Activated naive CD4-positive, alpha-beta T cell treated with anti-CD3 and anti-CD28 coated beads for 36 hours (primary cell): ENCODE measurements around the gene FAM181A. TPM values are rescaled to one million over a fixed set of nuclear protein-coding genes. Genes with fewer than 3 reads are reported as not detected.

Experiments
- CTCF ChIA-PET: fragments of 350-600 bp; sonication (Branson Sonifier 250); formaldehyde crosslinking; loops from one replicate; lab custom pipeline; 2021; ENCODE audit warnings: antibody characterized with exemption; lab: Charles Lee
- DNase-seq: peaks from one replicate; pipeline ENCODE4 v3.0.0-alpha.2; 2020
- H3K27ac Mint-ChIP-seq: one replicate; pipeline ENCODE4 v1.8.0; 2021; ENCODE audit warnings: mild to moderate bottlenecking, mixed read lengths
- H3K27me3 Mint-ChIP-seq: one replicate; pipeline ENCODE4 v1.8.0; 2021; ENCODE audit warnings: low read depth, mixed read lengths
- H3K36me3 Mint-ChIP-seq: one replicate; pipeline ENCODE4 v1.8.0; 2021; ENCODE audit warnings: low read depth, mixed read lengths
- H3K4me1 Mint-ChIP-seq: one replicate; pipeline ENCODE4 v1.8.0; 2021; ENCODE audit warnings: low read depth, mixed read lengths
- H3K4me3 Mint-ChIP-seq: one replicate; pipeline ENCODE4 v1.8.0; 2021; ENCODE audit warnings: mild to moderate bottlenecking, moderate library complexity, mixed read lengths
- H3K9me3 Mint-ChIP-seq: one replicate; pipeline ENCODE4 v1.8.0; 2021; ENCODE audit warnings: mixed read lengths
- intact Hi-C: fragments of 100-400 bp; cut with micrococcal nuclease; formaldehyde crosslinking; loops from one replicate; pipeline ENCODE4 v1.15.1; 2023
- total RNA-seq, 2 experiments: library from RNA; stranded (reverse); gene quantifications; one replicate each; pipeline ENCODE4 v1.2.3, GENCODE V29; 2021

Gene FAM181A
- total RNA-seq, 2 experiments from 2014 or later = not detected

DNA sequence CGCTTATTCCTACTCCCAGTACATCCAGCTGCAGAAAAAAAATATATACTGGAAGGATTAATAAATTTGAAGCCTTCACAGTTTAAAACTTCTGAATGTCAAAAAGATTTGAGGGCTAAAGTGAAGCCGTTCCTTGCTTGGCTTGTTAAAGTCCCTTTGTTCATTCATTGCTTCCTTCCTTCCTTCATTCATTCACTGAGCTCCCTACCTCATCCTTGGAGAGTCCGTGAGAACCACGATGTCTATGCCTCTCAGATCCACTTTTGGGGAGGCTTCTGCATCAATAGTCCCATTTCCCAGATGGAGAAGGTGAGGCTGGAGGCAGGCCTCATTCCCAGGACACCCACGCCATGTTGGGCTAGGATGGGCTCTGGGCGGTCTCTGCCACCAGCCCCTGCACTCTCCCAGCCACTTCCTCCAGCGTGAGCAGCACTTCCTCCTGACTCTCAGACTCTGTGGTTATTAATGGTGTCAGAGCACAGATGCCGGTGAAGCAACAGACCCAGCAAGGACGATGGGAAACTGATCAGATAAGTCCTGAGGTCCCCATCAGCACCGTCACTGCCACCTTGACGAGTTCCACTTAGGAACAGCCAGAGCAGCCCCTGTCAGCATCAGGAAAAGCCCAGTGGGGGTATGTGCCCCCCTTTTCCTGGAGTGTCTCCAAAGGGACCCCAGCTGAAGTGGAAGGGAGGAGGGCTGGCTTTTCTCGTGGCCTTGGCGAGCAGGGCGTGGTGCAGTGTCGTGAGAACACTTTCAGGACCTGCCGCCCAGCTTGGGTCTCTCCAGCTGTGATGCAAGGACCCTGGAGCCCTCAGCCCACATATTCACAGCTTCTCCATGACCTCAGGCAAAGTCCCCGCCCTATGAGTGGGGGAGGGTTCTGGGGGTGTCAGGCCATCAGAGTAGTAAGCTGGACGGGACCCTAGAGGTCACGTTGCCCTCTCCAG lies 28.0 kb downstream of the FAM181A start:
- CTCF ChIA-PET = interaction anchor here (0.8 to 7.4 kb wide), 5 partner anchors 9 to 46 kb away, joined by 3 to 75 read pairs (median 5); no protein-coding TSS in a partner anchor
- intact Hi-C loops = loop anchor here (2.0 to 5.0 kb wide), 4 partner anchors 16 to 1567 kb away; partner anchors contain the start of genes DDX24 and IFI27L1
- H3K9me3 Mint-ChIP-seq = no peaks in the 10 kb centered on the region
- no peaks in the 10 kb centered on the region for H3K36me3 Mint-ChIP-seq
- H3K27ac Mint-ChIP-seq = peak overlapping the region; percentile 62
- peaks cover 87% of the 10 kb centered on the region for H3K4me1 Mint-ChIP-seq
- DNase-seq = peak; percentile 65
- H3K27me3 Mint-ChIP-seq = no peaks in the 10 kb centered on the region
- H3K4me3 Mint-ChIP-seq = peak overlapping the region; percentile 70

DNA sequence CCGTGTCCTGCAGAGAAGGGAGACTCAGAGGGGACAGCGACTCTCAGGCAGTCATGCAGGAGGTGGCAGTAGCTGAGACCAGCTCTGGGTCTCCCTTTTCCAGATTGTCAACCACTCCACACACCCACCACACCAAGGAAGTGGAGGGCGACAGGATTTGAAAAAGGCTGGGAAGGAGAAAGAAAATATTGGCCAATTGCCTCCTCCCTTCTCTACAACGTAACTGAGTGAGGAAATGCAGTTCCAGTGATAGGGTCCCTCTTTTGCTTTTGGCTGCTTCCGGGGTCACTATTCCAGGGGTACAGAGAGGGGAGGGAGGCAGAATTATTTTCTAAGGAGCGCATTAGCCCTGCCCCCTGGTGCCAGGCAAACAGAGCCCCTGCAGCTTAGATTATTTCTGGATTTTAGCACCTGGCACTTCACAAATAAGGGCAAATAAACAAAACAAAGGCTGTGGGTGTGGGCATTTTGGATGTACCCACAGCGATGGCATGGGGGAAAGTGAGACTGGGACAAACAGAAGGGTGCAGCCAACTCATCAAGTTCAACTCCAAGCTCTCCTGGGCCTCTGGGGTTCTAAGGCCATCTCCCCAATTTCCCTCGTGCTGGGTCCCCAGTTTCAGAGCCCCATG lies 28.8 kb downstream of the FAM181A start:
- H3K36me3 Mint-ChIP-seq = no peaks in the 10 kb centered on the region
- H3K4me1 Mint-ChIP-seq = peaks cover 93% of the 10 kb centered on the region
- H3K9me3 Mint-ChIP-seq = no peaks in the 10 kb centered on the region
- no peaks in the 10 kb centered on the region for H3K27me3 Mint-ChIP-seq
- intact Hi-C loops = loop anchor here (2.0 to 5.0 kb wide), 4 partner anchors 15 to 1566 kb away; partner anchors contain the start of genes DDX24 and IFI27L1
- no peak for DNase-seq
- H3K27ac Mint-ChIP-seq = peak overlapping the region; percentile 62
- CTCF ChIA-PET = interaction anchor here (0.9 to 7.4 kb wide), 4 partner anchors 12 to 45 kb away, joined by 3 to 75 read pairs (median 12); no protein-coding TSS in a partner anchor
- peak overlapping the region; percentile 70 for H3K4me3 Mint-ChIP-seq

DNA sequence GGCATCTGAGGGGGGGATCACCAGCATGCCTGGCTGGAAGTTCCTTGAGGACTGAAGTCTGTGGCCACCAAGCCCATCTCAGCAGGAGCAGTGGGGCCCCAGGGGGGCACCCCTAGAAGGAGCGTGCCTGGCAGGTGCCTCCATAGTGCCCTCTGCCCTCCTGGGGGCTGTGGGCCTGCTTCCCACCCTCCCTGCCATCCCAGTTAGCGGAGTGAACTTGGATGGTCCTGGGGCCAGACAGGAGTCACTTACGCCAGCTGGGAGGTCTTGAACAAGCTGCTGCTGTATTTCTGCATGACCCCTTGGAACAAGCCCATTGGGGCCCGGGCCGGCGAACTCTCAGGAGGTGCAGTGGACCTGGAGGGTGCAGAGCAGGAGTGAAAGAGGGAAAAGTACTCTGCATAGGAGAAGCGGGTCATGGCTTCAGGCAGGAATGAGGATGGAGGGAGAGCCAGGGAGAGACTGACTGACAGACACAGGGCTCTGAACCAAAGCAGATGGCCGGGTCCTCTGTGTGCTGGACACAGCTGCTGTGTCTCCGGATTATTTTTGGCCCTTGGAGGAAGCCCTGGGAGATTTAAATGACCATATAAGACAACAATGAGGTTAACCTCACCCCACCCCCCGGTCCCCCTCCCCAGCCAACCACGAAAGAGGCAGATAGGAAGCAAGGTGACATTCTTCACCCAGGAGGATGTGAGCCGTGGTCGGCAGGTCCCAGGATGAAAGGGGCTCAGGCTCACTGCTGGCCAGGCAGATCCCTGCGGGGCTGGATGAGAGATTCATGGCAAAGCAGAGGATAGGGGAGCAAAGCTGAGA lies 29.6 kb downstream of the FAM181A start:
- Mint-ChIP-seq H3K9me3 (no peaks in the 10 kb centered on the region), H3K4me1 (peaks cover 93% of the 10 kb centered on the region), H3K36me3 (no peaks in the 10 kb centered on the region), H3K27me3 (no peaks in the 10 kb centered on the region), H3K4me3 (peak overlapping the region; percentile 36), H3K27ac (peak overlapping the region; percentile 78)
- DNase-seq = no peak
- CTCF ChIA-PET = interaction anchor here (3.3 to 7.4 kb wide), 2 partner anchors 13 to 17 kb away, joined by 19 to 75 read pairs; no protein-coding TSS in a partner anchor
- intact Hi-C loops = loop anchor here (5.0 kb wide), 3 partner anchors 126 to 1566 kb away; partner anchors contain the start of genes DDX24 and IFI27L1

DNA sequence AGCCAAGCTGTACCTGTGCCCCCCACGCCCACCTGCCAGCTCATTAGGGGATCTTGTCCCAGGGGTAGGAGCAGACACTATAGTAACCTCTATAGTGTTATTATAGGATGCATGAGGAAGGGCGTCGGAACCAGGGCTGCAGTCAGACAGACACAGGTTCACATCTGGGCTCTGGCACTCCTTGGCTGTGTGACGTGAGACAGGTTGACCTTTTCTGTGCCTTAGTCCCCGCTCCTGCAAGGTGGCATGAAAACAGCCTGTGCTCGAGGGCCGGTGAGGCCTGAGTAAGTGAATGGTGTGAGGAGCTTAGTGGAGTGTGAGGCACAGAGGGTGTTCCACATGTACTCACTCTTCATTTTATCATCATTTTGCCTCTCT lies 30.2 kb downstream of the FAM181A start:
- intact Hi-C loops = loop anchor here (5.0 kb wide), 3 partner anchors 125 to 1565 kb away; partner anchors contain the start of genes DDX24 and IFI27L1
- CTCF ChIA-PET = interaction anchor here (3.3 to 7.4 kb wide), 2 partner anchors 13 to 18 kb away, joined by 19 to 75 read pairs; no protein-coding TSS in a partner anchor
- DNase-seq = no peak
- Mint-ChIP-seq H3K9me3 (no peaks in the 10 kb centered on the region), H3K36me3 (no peaks in the 10 kb centered on the region), H3K4me1 (peaks cover 92% of the 10 kb centered on the region), H3K27me3 (no peaks in the 10 kb centered on the region), H3K27ac (peak overlapping the region; percentile 61), H3K4me3 (no peak overlapping the region)

DNA sequence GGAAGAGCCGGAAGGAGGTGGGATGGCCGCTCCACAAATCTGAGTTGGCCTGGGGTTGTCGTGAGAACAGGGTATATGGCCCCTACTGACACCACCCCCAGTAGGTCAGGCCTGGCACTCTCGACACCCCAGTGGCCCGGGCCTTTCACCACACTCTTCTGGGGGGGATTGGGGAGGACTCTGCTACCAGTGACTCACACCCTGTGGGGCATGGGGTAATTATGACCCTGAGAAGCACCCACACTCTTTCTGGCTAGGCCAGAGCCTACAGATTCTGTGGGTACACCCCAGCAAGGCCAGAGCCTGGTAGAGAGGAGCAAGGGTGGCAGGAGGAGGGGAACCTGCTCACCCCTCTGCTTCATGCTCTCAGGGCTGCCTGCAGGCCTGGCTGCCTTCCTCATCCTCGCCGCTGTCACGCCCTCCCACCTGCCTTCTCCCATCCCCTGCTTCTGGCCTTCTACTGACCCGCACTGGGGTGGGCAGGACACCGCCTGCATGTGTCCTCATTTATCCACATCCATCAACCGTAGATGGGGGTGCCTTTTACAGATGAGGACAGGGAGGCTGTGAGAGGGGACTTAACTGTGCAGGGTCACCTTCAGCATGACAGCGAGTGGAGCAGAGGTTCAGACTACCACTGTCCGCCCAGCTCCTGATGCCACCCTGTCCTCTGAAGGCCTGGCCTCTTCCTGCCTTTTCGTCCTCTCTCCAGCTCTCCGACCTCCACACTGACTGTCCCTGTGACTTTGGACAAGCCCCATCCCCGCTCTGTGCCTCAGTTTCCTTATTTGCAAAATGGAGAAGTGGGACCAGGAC lies 30.8 kb downstream of the FAM181A start:
- no peak overlapping the region for H3K4me3 Mint-ChIP-seq
- CTCF ChIA-PET = interaction anchor here (0.8 to 7.4 kb wide), 7 partner anchors 12 to 43 kb away, joined by 3 to 75 read pairs (median 11); no protein-coding TSS in a partner anchor
- no peaks in the 10 kb centered on the region for H3K27me3 Mint-ChIP-seq
- peak overlapping the region; percentile 99 for H3K27ac Mint-ChIP-seq
- H3K9me3 Mint-ChIP-seq = no peaks in the 10 kb centered on the region
- intact Hi-C loops = loop anchor here (5.0 kb wide), 3 partner anchors 124 to 1564 kb away; partner anchors contain the start of genes DDX24 and IFI27L1
- H3K36me3 Mint-ChIP-seq = no peaks in the 10 kb centered on the region
- H3K4me1 Mint-ChIP-seq = peaks cover 96% of the 10 kb centered on the region
- no peak for DNase-seq

DNA sequence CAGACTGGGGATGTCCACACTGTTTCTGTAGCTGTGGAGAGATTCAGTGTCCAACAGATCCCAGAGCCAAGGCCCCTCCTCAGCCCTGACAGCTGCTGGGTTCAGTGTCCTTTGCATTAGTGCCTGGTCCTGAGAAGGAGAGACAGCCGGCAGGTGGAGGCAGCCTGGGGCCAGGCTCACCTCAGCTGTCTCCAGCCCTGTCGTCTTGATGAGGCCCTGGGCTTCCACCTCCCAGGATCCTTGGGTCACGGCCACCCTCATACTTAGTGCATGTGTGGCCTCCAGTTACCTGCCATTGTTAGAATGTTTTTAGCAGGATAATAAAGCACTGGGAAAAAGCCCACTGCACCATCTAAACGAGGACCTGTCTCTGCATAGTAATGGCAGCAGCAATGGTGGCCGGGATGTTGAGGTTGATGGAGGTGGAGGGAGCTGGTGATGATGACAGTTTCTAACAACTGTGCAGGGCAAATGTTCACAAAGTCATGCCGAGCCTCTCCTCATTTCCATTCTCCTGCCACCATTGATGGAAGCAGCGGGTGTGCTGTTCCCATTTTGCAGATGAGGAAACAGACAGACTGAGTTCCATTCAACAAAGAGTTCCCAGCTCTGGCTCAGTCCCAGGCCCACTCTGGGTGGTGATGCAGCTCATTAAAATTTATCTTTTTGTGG lies 31.6 kb downstream of the FAM181A start:
- peaks cover 96% of the 10 kb centered on the region for H3K4me1 Mint-ChIP-seq
- CTCF ChIA-PET = interaction anchor here (0.8 to 7.4 kb wide), 8 partner anchors 11 to 43 kb away, joined by 3 to 75 read pairs (median 4); partner anchors contain the start of gene ASB2

DNA sequence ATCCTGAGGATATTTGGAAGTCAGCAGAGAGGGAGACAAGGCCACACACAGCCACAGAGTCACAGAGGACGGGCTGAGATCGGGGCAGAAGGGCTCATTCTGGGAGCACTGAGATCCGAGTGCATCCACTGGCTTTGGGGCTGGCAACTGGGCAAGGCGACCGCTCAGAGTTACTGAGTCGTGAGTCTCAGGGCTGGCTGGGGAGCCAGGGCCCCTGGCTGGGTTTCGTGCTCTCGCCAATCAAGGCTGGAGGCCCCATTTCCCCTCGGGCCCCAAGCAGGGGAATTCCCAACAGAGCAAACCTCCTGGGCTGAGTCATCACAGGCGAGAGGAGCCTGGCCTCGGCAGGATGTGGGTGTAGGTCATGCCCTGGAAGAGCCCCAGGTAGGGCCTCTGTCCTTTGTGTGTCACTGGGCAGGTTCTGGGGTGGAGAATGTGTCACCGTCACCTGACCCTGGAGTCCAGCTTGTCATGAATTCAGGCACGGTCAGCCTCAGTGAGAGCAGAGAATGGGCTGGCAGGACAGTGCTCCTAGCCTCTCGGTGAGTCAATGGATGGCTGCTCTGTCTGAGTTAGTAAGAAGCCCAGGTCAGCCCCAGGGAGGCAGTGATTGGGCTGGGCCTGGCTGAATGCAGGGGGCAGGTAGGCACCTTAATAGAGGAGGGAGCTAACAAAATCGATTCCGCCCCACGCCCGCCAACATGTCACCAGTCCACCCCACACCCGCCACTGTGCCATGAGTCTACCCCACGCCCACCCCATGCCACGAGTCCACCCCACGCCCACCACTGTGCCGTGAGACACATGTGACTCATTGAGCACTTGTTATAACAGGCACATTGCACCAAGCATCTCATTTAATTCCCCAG lies 32.3 kb downstream of the FAM181A start:
- Mint-ChIP-seq H3K36me3 (no peaks in the 10 kb centered on the region), H3K4me3 (peak overlapping the region; percentile 68), H3K27ac (peak overlapping the region; percentile 99), H3K9me3 (no peaks in the 10 kb centered on the region), H3K27me3 (no peaks in the 10 kb centered on the region), H3K4me1 (peaks cover 95% of the 10 kb centered on the region)
- intact Hi-C loops = loop anchor here (1.0 to 5.0 kb wide), 9 partner anchors 12 to 1563 kb away; partner anchors contain the start of genes BTBD7, DDX24, GON7 and IFI27L1
- peak; percentile 98 for DNase-seq
- CTCF ChIA-PET = interaction anchor here (0.8 to 7.4 kb wide), 12 partner anchors 8 to 1853 kb away, joined by 3 to 75 read pairs (median 4); partner anchors contain the start of genes ASB2 and ATXN3

More for the DNA sequence above, 31.6 kb downstream of the FAM181A start:
- intact Hi-C loops = loop anchor here (1.0 to 5.0 kb wide), 6 partner anchors 13 to 1564 kb away; partner anchors contain the start of genes BTBD7, DDX24 and IFI27L1
- Mint-ChIP-seq H3K4me3 (peak overlapping the region; percentile 68), H3K36me3 (no peaks in the 10 kb centered on the region), H3K27ac (peak overlapping the region; percentile 99), H3K9me3 (no peaks in the 10 kb centered on the region), H3K27me3 (no peaks in the 10 kb centered on the region)
- DNase-seq = no peak

DNA sequence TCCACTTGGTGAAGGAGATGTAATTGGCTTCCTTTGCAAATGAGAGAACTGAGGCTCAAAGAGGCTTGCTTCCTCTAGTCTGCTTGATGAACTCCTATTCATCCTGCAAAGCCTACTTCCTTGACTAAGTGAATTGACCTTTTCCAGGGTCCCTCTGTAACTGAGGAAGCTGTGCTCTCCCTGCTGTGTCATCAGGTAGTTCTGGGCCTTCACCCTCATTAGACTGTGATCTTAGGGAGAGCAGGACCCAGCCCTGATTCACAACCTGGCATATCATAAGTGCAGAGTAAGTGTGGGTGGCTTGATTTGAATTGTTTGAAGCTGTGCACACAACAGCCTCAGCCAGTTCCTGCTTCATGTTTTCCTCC lies 32.9 kb downstream of the FAM181A start:
- peaks cover 95% of the 10 kb centered on the region for H3K4me1 Mint-ChIP-seq
- CTCF ChIA-PET = interaction anchor here (0.6 to 7.4 kb wide), 11 partner anchors 8 to 1854 kb away, joined by 3 to 75 read pairs (median 5); partner anchors contain the start of gene ATXN3
- peak overlapping the region; percentile 68 for H3K4me3 Mint-ChIP-seq
- H3K36me3 Mint-ChIP-seq = no peaks in the 10 kb centered on the region
- H3K27me3 Mint-ChIP-seq = no peaks in the 10 kb centered on the region
- peak overlapping the region; percentile 99 for H3K27ac Mint-ChIP-seq
- peaks cover 3% of the 10 kb centered on the region for H3K9me3 Mint-ChIP-seq
- intact Hi-C loops = loop anchor here (5.0 kb wide), 3 partner anchors 202 to 753 kb away; partner anchors contain the start of genes GON7 and UBR7
- DNase-seq = peak; percentile 74

DNA sequence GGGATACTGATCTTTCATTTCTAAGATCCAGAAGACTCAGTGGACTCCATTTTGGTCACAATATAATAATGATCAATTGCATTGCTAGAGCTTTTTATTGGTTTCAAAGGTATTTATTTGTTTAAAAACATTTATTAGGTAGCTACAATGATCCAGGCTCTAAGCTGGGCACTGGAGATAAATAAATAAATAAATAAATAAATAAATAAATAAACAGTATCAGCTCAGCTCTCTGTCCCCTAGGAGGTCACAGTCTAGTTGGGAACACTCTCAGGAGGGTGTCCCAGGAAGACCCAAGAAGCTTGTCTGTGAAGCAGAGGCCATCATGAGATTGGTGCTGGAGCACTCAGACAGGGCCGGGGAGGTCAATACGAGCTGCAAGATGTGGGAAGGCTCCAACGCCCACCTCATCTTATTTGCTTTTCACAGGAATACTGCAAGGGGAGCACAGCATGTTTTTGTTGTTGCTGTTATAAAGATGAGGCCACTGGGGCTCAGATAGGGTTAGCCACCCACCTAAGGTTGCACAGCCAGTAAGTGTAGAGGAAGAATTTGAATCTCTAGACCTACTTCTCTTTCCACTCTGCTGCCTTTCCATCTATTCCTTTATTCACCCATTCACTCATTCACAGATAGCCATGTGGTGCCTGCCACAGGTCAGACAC lies 33.8 kb downstream of the FAM181A start:
- peaks cover 3% of the 10 kb centered on the region for H3K9me3 Mint-ChIP-seq
- H3K27ac Mint-ChIP-seq = peak overlapping the region; percentile 99
- H3K36me3 Mint-ChIP-seq = no peaks in the 10 kb centered on the region
- no peak for DNase-seq
- H3K4me3 Mint-ChIP-seq = no peak overlapping the region
- intact Hi-C loops = loop anchor here (5.0 kb wide), 3 partner anchors 201 to 754 kb away; partner anchors contain the start of genes GON7 and UBR7
- H3K4me1 Mint-ChIP-seq = peaks cover 90% of the 10 kb centered on the region
- CTCF ChIA-PET = interaction anchor here (0.6 to 7.4 kb wide), 10 partner anchors 9 to 305 kb away, joined by 3 to 75 read pairs (median 6); no protein-coding TSS in a partner anchor
- H3K27me3 Mint-ChIP-seq = no peaks in the 10 kb centered on the region
